Glutamatergic neuron (in vitro differentiated cells): ENCODE data around the gene MRPL21. TPM values are rescaled to one million over a fixed set of nuclear protein-coding genes. Genes with fewer than 3 reads are reported as not detected.

Experiments used
- DNase-seq: peaks from one replicate; pipeline ENCODE4 v3.0.0; 2022
- H3K27ac Mint-ChIP-seq: one replicate; pipeline ENCODE4 v1.8.0; 2020; ENCODE audit warnings: mild to moderate bottlenecking, mixed read lengths, inconsistent platforms; ENCODE audit not compliant: unreplicated experiment
- H3K27me3 Mint-ChIP-seq: one replicate; pipeline ENCODE4 v1.8.0; 2020; ENCODE audit warnings: mild to moderate bottlenecking, moderate library complexity, mixed read lengths, inconsistent platforms; ENCODE audit not compliant: unreplicated experiment
- H3K36me3 Mint-ChIP-seq: one replicate; pipeline ENCODE4 v1.8.0; 2020; ENCODE audit warnings: mild to moderate bottlenecking, mixed read lengths, inconsistent platforms; ENCODE audit not compliant: unreplicated experiment
- H3K4me1 Mint-ChIP-seq: one replicate; pipeline ENCODE4 v1.8.0; 2020; ENCODE audit warnings: mild to moderate bottlenecking, low read depth, mixed read lengths, inconsistent platforms; ENCODE audit not compliant: unreplicated experiment
- H3K4me3 Mint-ChIP-seq: one replicate; pipeline ENCODE4 v1.8.0; 2020; ENCODE audit warnings: mild to moderate bottlenecking, mixed read lengths, inconsistent platforms; ENCODE audit not compliant: unreplicated experiment
- H3K9me3 Mint-ChIP-seq: one replicate; pipeline ENCODE4 v1.8.0; 2020; ENCODE audit warnings: mild to moderate bottlenecking, moderate library complexity, mixed read lengths, inconsistent platforms; ENCODE audit not compliant: unreplicated experiment
- total RNA-seq: library from RNA; stranded (reverse); fragmentation: NEBNext Ultra II Directional; extraction: Animal tissue kit (Norgen Biotek cat#: 25700); gene quantifications from one replicate; pipeline ENCODE4 v1.2.1, GENCODE V29; 2021; ENCODE audit not compliant: unreplicated experiment
- TF ChIP-seq, protein P1 (sequence below): fragments of 200-600 bp; sonication (generic); IDR thresholded peaks from one replicate; pipeline ENCODE4 v1.5.0; 2021; ENCODE audit not compliant: partially characterized antibody, unreplicated experiment

MRPL21 gene
- total RNA-seq, 1 donor from 2014 or later: 54.3 TPM

DNA sequence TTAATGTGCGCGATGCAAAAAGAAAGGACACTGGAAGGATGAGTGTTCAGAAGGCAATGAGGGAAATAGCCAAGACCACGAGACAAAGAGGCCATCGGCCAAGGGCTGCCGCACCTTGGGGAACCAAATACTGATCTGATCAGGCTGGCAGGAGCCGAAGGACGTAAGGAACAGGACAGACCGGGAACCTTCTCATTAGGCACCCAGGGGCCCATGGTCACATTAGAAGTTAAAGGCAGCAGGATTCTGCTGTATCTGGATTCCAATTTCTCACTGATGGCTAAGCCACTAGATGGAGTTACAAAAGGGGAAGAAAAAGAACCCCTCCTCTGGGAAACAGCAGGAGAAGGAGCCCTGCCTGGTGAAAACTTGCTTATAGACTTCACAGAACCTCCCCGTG lies 33.2 kb downstream of the MRPL21 start:
- Mint-ChIP-seq H3K27ac (no peak overlapping the region), H3K4me1 (peaks cover 12% of the 10 kb centered on the region), H3K9me3 (peaks cover 2% of the 10 kb centered on the region), H3K27me3 (peaks cover 8% of the 10 kb centered on the region), H3K4me3 (no peak overlapping the region), H3K36me3 (no peaks in the 10 kb centered on the region)
- TF ChIP-seq, protein P1, sequence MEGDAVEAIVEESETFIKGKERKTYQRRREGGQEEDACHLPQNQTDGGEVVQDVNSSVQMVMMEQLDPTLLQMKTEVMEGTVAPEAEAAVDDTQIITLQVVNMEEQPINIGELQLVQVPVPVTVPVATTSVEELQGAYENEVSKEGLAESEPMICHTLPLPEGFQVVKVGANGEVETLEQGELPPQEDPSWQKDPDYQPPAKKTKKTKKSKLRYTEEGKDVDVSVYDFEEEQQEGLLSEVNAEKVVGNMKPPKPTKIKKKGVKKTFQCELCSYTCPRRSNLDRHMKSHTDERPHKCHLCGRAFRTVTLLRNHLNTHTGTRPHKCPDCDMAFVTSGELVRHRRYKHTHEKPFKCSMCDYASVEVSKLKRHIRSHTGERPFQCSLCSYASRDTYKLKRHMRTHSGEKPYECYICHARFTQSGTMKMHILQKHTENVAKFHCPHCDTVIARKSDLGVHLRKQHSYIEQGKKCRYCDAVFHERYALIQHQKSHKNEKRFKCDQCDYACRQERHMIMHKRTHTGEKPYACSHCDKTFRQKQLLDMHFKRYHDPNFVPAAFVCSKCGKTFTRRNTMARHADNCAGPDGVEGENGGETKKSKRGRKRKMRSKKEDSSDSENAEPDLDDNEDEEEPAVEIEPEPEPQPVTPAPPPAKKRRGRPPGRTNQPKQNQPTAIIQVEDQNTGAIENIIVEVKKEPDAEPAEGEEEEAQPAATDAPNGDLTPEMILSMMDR: no peak
- DNase-seq: no peak

DNA sequence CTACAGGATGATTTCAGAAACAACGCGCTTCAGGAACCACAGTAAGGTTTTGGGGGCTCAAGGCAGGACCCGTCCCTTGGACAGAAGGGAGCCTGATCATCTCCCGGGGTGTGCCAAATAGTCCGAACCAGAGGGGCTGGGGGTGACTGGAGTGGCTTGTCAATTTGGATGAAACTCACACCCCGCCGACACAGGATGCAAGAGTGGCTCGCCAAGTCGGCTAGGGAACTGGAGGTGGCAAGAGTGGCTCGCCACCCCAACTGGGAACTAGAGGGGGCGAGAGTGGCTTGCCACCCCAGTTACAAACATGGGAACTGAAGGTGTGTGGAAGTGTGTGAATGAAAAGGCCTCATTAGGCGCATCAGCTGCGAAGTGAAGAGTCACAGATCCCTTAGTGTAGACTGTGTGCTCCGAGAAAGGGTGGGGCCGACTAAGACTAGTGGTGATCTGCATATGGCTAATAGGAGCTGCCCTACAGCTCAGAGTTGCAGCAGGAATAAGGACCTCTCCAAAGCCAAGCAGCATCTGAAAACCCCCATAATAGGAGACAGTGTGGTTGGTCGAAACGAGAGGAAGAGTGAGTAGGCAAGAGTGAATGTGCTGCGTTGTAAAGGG lies 35.3 kb downstream of the MRPL21 start:
- TF ChIP-seq, protein P1: no peak
- Mint-ChIP-seq H3K4me1 (peaks cover 12% of the 10 kb centered on the region), H3K4me3 (no peak overlapping the region), H3K9me3 (peaks cover 2% of the 10 kb centered on the region), H3K36me3 (peaks cover 3% of the 10 kb centered on the region), H3K27ac (no peak overlapping the region), H3K27me3 (peaks cover 8% of the 10 kb centered on the region)
- no peak for DNase-seq

DNA sequence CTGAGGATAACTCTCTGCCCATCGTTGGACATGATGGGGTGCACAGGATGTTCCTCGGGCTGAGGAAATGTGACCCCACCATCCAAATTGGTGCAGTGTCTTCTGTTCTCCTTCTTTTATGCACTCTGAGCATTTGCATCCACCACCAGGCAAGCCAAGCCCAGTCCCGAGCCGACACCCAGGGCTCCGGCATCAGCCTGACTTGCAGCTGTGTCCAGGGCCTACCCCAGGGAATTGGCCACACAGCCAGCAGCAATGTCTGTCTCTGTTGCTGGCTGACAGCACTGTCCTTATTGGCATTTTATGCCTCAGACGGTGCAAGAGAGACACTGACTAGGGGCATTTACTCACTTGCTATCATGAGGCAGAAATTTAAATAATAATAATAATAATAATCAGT lies 36.6 kb downstream of the MRPL21 start:
- Mint-ChIP-seq H3K4me1 (peaks cover 12% of the 10 kb centered on the region), H3K27ac (no peak overlapping the region), H3K27me3 (peaks cover 8% of the 10 kb centered on the region), H3K9me3 (peaks cover 4% of the 10 kb centered on the region), H3K4me3 (no peak overlapping the region), H3K36me3 (peaks cover 9% of the 10 kb centered on the region)
- DNase-seq: peak; percentile 58
- TF ChIP-seq, protein P1: no peak

DNA sequence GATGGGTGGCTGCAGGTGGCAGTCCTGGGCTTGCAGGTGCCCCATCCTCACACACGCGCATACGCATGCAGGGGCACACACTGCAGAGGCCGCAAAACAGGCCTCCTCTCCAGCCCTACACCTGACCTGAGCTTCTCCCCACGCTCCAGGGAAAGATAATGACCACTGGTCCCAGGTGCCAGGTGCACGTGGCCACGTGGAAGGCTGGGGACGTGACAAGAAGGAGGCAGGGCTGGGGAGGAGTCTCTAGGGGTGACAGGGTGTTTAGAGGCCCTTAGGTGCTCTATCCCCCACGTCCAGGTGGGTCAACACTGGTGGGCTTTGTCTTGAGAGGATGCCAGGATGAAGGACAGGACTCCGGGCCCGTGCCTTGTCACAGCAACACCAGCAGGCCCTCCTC lies 38.4 kb downstream of the MRPL21 start:
- no peak overlapping the region for H3K4me3 Mint-ChIP-seq

More for the DNA sequence above, 38.4 kb downstream of the MRPL21 start:
- H3K27ac Mint-ChIP-seq: no peak overlapping the region
- H3K36me3 Mint-ChIP-seq: peaks cover 9% of the 10 kb centered on the region
- H3K9me3 Mint-ChIP-seq: peaks cover 4% of the 10 kb centered on the region
- TF ChIP-seq, protein P1: no peak
- peaks cover 8% of the 10 kb centered on the region for H3K27me3 Mint-ChIP-seq
- no peak for DNase-seq
- peaks cover 12% of the 10 kb centered on the region for H3K4me1 Mint-ChIP-seq
